K562 (cell line): ENCODE data around the gene POTEJ. TPM values are rescaled to one million over a fixed set of nuclear protein-coding genes. Genes with fewer than 3 reads are reported as not detected.
"Not testable (repeated sequence)": the region's sequence is repeated elsewhere in the genome, so short reads cannot be mapped to it uniquely, and the experiment has no call there.

Experiments used
- ATAC-seq: fragments of 200-7000 bp; cut with Tn5 transposase; 3 replicates; pipeline ENCODE4 v1.9.1; 2020; ENCODE audit warnings: moderate library complexity
- Bru-seq: library from RNA; stranded (reverse); fragments of 400-500 nt; gene quantifications from one replicate; lab custom pipeline; 2021; lab: Mats Ljungman, UMichigan
- BruChase-seq, 2 experiments: library from RNA; stranded (reverse); fragments of 400-500 nt; gene quantifications; one replicate each; lab custom pipeline; 2021; lab: Mats Ljungman, UMichigan
- BruUV-seq: library from RNA; stranded (reverse); fragments of 400-500 nt; replicated peaks from 2 replicates; lab custom pipeline; 2021; lab: Mats Ljungman, UMichigan
- CTCF ChIA-PET: fragments of 300-600 bp; formaldehyde crosslinking; extraction: SDS; loops from one replicate; lab custom pipeline; 2021; ENCODE audit warnings: low intra/inter-chr PET ratio; lab: Yijun Ruan, JAX
- POLR2A ChIA-PET: fragments of 300-600, 350-650 bp; sonication (Branson Sonifier 250); formaldehyde crosslinking; extraction: SDS; loops from one replicate; lab custom pipeline; 2021; ENCODE audit warnings: antibody characterized with exemption, inconsistent platforms; lab: Yijun Ruan, JAX
- DNase-seq, 4 experiments: peaks; one replicate each; pipeline versions ENCODE4 v3.0.0 to v3.0.0-alpha.2; 2011 to 2018; ENCODE audit warnings: low spot score in 3 of 4, mixed read lengths in 3 of 4; ENCODE audit errors: extremely low read depth in 1 of 4
- FAIRE-seq: peaks from 2 replicates; lab custom pipeline; 2011; peaks lifted over from hg19 to GRCh38; lab: Jason Lieb, UNC
- H2AFZ ChIP-seq: 2 replicates; pipeline ENCODE4 v1.6.0; 2011; ENCODE audit warnings: low read depth, low read length, control low read depth, inconsistent platforms
- H3K27ac ChIP-seq: fragments of 200-600 bp; 3 replicates; pipeline ENCODE4 v1.8.0; 2011; ENCODE audit warnings: low read depth, mild to moderate bottlenecking, control low read depth, inconsistent platforms, low read length, moderate library complexity, mixed read lengths; ENCODE audit errors: extremely low read depth
- H3K27me3 ChIP-seq, 2 experiments: fragments of 300-600 bp in 1 of 2; 2 replicates in 1 of 2; 3 replicates in 1 of 2; pipeline versions ENCODE4 v1.6.0 to v1.8.0; 2011; ENCODE audit warnings: inconsistent platforms in 2 of 2, low read length in 2 of 2, mild to moderate bottlenecking in 1 of 2, mixed read lengths in 1 of 2, moderate library complexity in 1 of 2; ENCODE audit not compliant: control insufficient read depth in 2 of 2, insufficient read depth in 2 of 2
- H3K36me3 ChIP-seq: fragments of 300-600 bp; 3 replicates; pipeline ENCODE4 v1.8.0; 2011; ENCODE audit warnings: mild to moderate bottlenecking, low read length, inconsistent platforms; ENCODE audit not compliant: control insufficient read depth, insufficient read depth
- H3K4me1 ChIP-seq, 2 experiments: fragments of 200-600 bp in 1 of 2; replicated peaks in 1 of 2; 2 replicates in 1 of 2; 3 replicates in 1 of 2; pipeline versions ENCODE4 v1.5.1 to v1.8.0; 2011; ENCODE audit warnings: inconsistent platforms in 2 of 2, low read length in 2 of 2, mild to moderate bottlenecking in 1 of 2, mixed read lengths in 1 of 2, moderate library complexity in 1 of 2; ENCODE audit not compliant: control insufficient read depth in 2 of 2, insufficient read depth in 2 of 2
- H3K4me2 ChIP-seq: 2 replicates; pipeline ENCODE4 v1.6.1; 2011; ENCODE audit warnings: low read length, control low read depth, inconsistent platforms, mixed read lengths; ENCODE audit not compliant: insufficient read depth
- H3K4me3 ChIP-seq: fragments of 200-600 bp; sonication (generic), shearing (Covaris generic); 2 replicates; pipeline ENCODE4 v1.5.1; 2016; ENCODE audit warnings: control low read depth, inconsistent platforms
- H3K79me2 ChIP-seq: fragments of 200-600 bp; 3 replicates; pipeline ENCODE4 v1.8.0; 2011; ENCODE audit warnings: low read length, inconsistent platforms; ENCODE audit not compliant: control insufficient read depth, insufficient read depth
- H3K9ac ChIP-seq, 2 experiments: 2 replicates each; pipeline versions ENCODE4 v1.6.0 to v1.6.1; 2011; ENCODE audit warnings: low read depth in 2 of 2, low read length in 2 of 2, control low read depth in 1 of 2, inconsistent platforms in 1 of 2, mild to moderate bottlenecking in 1 of 2, mixed read lengths in 1 of 2; ENCODE audit not compliant: insufficient read depth in 1 of 2
- H3K9me1 ChIP-seq: one replicate; pipeline ENCODE4 v1.6.0; 2011; ENCODE audit warnings: inconsistent platforms, mild to moderate bottlenecking, low read length, moderate library complexity; ENCODE audit not compliant: control insufficient read depth, insufficient read depth
- H3K9me3 ChIP-seq: replicated peaks from 2 replicates; pipeline ENCODE4 v1.5.1; 2011; ENCODE audit warnings: low read depth, low read length, inconsistent platforms; ENCODE audit not compliant: control insufficient read depth, insufficient read depth
- H4K20me1 ChIP-seq: replicated peaks from 2 replicates; pipeline ENCODE4 v1.6.1; 2011; ENCODE audit warnings: low read length, inconsistent platforms, mixed read lengths; ENCODE audit not compliant: control insufficient read depth, insufficient read depth
- WGBS: fragments of 100-300 bp; shearing (Covaris generic); methylation state at CpG from one replicate; pipeline ENCODE4 v1.1.6; 2016; ENCODE audit warnings: low coverage, mixed read lengths; ENCODE audit not compliant: insufficient coverage; ENCODE audit errors: missing lambda C conversion rate; 5-methylcytosine and 5-hydroxymethylcytosine counted together
- in situ Hi-C: fragments of 300-500 bp; cut with MboI; formaldehyde crosslinking; loops from 4 replicates; pipeline ENCODE4 v1.15.0; 2018; ENCODE audit warnings: inconsistent platforms, mixed read lengths
- intact Hi-C: fragments of 100-400 bp; cut with micrococcal nuclease; formaldehyde crosslinking; loops from 2 replicates; pipeline ENCODE4 v1.14.2; 2022
- long read RNA-seq, 3 experiments: library from polyadenylated mRNA in 2 of 3; library from RNA in 1 of 3; unstranded in 2 of 3; stranded (forward) in 1 of 3; transcript quantifications; one replicate each; pipeline ENCODE4 v2.0.0, GENCODE V29; 2019 to 2022
- polyA minus RNA-seq, 3 experiments: library from RNA; depleted of rRNA, polyadenylated mRNA; stranded (reverse); fragments of >200 nt; gene quantifications; 2 replicates each; pipeline ENCODE4 v1.2.3, GENCODE V29; 2011
- polyA plus RNA-seq, 8 experiments: library from polyadenylated mRNA; depleted of rRNA in 4 of 8; stranded (reverse) in 5 of 8; unstranded in 3 of 8; fragments of >200 nt; fragmentation: Nextera tagmentation in 2 of 8; fragmentation: Illumina TruSeq in 1 of 8; extraction: Ambion mirVana in 2 of 8; extraction: Trizol in 1 of 8; gene quantifications; 2 replicates each; pipeline versions ENCODE4 v1.2.1 to v1.2.3, GENCODE V29; 2011 to 2014; ENCODE audit warnings: inconsistent platforms in 1 of 8, missing spikeins in 1 of 8
- total RNA-seq, 7 experiments: library from RNA; depleted of rRNA in 6 of 7; stranded (reverse); fragments of >200 nt in 6 of 7; fragmentation: Illumina TruSeq in 2 of 7; extraction: Trizol in 2 of 7; gene quantifications; 2 replicates each; pipeline versions ENCODE4 v1.2.1 to v1.2.3, GENCODE V29; 2011 to 2021; ENCODE audit warnings: low replicate concordance in 1 of 7

Gene POTEJ
- total RNA-seq (2011; cell fraction: chromatin; rRNA removed; ENCODE audit: low replicate concordance): 0.30 TPM in 1 of 2 replicates, not detected in the other
- total RNA-seq (2011; cell fraction: nucleolus; rRNA removed): not detected in 2 replicates
- total RNA-seq (2011; cell fraction: nucleoplasm; rRNA removed): not detected in 2 replicates
- total RNA-seq (2014; rRNA removed) (not detected in 2 replicates), total RNA-seq (2014; rRNA removed; fragmentation: Illumina TruSeq; extraction: Trizol) (not detected in 2 replicates), total RNA-seq (2015; rRNA removed; fragmentation: Illumina TruSeq; extraction: Trizol) (not detected in 2 replicates), total RNA-seq (2021) (not detected in 2 replicates), polyA plus RNA-seq (2011; rRNA removed) (not detected in 2 replicates), polyA plus RNA-seq (2014; fragmentation: Illumina TruSeq; extraction: Trizol) (not detected in 2 replicates), polyA plus RNA-seq (2014; fragmentation: Nextera tagmentation; extraction: Ambion mirVana) (not detected), polyA plus RNA-seq (2014; rRNA removed) (not detected in 2 replicates), polyA minus RNA-seq (2011; rRNA and poly(A)+ RNA removed) (not detected in 2 replicates), Bru-seq, nascent RNA (percentile 20 among the genes with signal in this experiment), BruChase-seq, experiment 1, labeled RNA remaining after a 2-hour chase (percentile 24 among the genes with signal in this experiment), BruChase-seq, experiment 2, labeled RNA remaining after a 6-hour chase (percentile 28 among the genes with signal in this experiment)
- polyA plus RNA-seq (2011; cell fraction: cytosol; rRNA removed): not detected in 2 replicates
- not detected in 2 replicates for polyA plus RNA-seq (2011; cell fraction: nucleus; rRNA removed)
- not detected in 2 replicates for polyA plus RNA-seq (2012)
- polyA minus RNA-seq (2011; cell fraction: cytosol; rRNA and poly(A)+ RNA removed): not detected in 2 replicates
- polyA minus RNA-seq (2011; cell fraction: nucleus; rRNA and poly(A)+ RNA removed): not detected in 2 replicates
- long read RNA-seq, experiment 1, partial matches to known transcripts: 0 of 1 reads
- long read RNA-seq, experiment 1, other reads (novel, unspliced or antisense): 1 of 1 reads
- long read RNA-seq, experiment 2: 0 reads
- long read RNA-seq, experiment 3, partial matches to known transcripts: 0 of 23 reads
- long read RNA-seq, experiment 3, other reads (novel, unspliced or antisense): 23 of 23 reads

DNA sequence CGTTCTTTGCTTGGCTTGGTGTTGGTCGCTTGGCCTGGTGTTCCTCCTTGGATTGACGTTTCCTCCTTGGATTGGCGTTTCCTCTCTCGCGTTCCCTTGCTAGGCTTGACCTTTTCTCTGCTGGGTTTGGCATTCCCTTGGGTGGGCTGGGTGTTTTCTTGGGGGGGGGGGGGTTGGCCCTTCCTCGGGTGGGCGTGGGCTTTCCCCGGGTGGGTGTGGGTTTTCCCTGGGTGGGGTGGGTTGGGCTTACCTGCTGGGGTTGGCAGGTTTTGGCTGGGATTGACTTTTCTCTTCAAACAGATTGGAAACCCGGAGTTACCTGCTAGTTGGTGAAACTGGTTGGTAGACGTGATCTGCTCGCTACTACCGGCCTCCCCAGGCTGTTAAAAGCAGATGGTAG, at the start of gene POTEJ:
TSS of gene POTEJ (plus strand) at position 301 of the 400 bp plus-strand sequence. CDS start at position 394, 93 bp downstream.
- H2AFZ ChIP-seq, BruUV-seq, H4K20me1 ChIP-seq, H3K27ac ChIP-seq, intact Hi-C loops, H3K36me3 ChIP-seq, ATAC-seq, H3K27me3 ChIP-seq, H3K4me1 ChIP-seq, POLR2A ChIA-PET, H3K9me1 ChIP-seq, DNase-seq, H3K9ac ChIP-seq, FAIRE-seq, in situ Hi-C loops, H3K4me2 ChIP-seq, H3K79me2 ChIP-seq, H3K9me3 ChIP-seq, H3K4me3 ChIP-seq, CTCF ChIA-PET: not testable (repeated sequence)
- WGBS: no CpG with 5 or more reads among the region's 13 CpGs

DNA sequence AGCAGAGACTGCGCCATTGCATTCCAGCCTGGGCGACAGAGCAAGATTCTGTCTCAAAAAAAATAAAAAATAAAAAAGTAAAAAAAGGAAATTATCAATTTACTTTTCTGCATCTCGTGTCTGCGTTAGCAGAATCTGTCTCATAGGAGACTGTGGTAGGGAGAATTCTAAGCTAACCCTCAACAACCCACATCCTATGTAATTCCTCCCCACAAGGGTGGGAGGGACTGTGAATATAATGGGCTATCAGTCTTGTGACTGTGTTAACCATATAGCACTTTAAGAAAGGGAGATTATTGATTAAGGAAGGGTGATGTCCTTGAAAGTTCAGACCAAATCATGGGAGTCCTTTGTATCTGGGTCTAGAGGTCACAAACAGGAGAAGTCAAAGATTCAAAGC, 45.1 kb upstream of the POTEJ start:
- H3K27me3 ChIP-seq, ATAC-seq, DNase-seq, FAIRE-seq, H3K4me2 ChIP-seq, H3K4me3 ChIP-seq, H3K9ac ChIP-seq, H3K4me1 ChIP-seq, in situ Hi-C loops, H3K9me1 ChIP-seq, H3K36me3 ChIP-seq, H2AFZ ChIP-seq, H4K20me1 ChIP-seq, POLR2A ChIA-PET, intact Hi-C loops, H3K9me3 ChIP-seq, BruUV-seq, CTCF ChIA-PET, H3K79me2 ChIP-seq, H3K27ac ChIP-seq: not testable (repeated sequence)
- no CpG with 5 or more reads among the region's 4 CpGs for WGBS

DNA sequence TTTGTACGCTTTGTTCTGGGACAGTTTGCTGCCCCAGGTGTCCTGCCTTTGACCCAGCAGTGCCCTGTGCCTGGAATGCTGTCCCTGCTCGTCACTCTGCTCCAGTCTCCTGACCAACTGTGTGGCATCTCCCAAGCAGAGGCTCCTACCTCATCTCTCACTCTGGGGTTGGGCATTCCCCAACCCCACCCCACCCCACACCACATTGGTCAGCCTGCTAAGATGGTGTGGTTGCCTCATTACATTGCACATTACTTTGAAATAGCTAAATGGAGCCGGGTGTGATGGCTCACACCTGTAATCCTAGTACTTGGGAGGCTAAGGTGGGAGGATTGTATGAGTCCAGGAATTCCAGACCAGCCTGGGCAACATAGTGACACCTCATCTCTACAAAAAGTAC, 39.3 kb upstream of the POTEJ start:
- H2AFZ ChIP-seq, ATAC-seq, H3K4me2 ChIP-seq, H3K36me3 ChIP-seq, H3K27ac ChIP-seq, POLR2A ChIA-PET, H3K9me1 ChIP-seq, DNase-seq, H4K20me1 ChIP-seq, H3K4me3 ChIP-seq, BruUV-seq, H3K9ac ChIP-seq, H3K27me3 ChIP-seq, CTCF ChIA-PET, H3K9me3 ChIP-seq, in situ Hi-C loops, H3K79me2 ChIP-seq, intact Hi-C loops, FAIRE-seq, H3K4me1 ChIP-seq: not testable (repeated sequence)
- WGBS: no CpG with 5 or more reads among the region's 3 CpGs
